ENCODE results near the gene B4GALNT4.
"Not testable (repeated sequence)": the region's sequence is repeated elsewhere in the genome, so short reads cannot be mapped to it uniquely, and the experiment has no call there.

B4GALNT4 gene

DNA sequence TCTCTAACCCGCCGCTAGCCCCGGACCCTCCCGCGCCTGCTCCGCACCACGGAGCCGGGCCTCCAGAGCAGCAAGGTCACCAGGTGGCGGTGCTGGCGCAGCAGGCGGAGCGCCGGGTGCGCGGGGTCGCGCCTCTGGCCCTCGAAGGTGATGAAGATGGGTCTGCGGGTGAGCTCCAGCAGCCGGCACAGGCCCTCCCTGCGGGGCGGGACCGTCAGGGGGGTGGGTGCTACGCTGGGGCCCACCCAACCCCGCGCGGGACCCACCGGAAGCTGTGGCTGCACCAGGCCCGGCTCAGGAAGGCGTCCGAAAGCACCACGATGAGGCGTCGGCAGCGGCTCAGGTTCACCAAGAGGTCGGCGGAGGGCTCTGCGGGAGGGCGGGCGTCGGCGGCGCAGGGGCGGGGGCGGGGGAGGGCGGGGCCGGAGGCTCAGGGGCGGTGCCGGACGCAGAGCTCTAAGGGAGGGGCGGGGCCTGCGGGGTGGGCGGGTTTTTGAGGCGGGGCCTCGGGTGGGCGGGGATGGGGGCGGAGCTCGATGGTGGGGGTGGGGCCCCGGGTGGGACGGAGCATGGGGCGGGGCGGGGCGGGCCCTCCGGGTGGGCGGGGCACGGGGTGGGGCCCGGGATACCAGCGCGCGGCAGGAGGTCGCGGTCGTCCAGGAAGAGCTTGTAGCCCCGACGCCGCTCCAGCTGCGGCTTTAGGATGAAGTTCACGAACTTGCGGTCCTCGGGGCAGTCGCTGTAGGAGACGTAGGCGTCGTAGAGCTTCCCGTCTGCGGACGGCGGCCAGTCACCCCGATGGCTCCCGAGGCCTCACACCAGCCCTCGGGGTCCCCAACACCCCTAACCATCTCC is 37.7 kb downstream of the B4GALNT4 start:
- ChIA-PET CTCF (interaction anchor here (0.6 to 1.8 kb wide), 6 partner anchors 10 to 48 kb away, joined by 3 to 9 read pairs (median 4); partner anchors contain the start of gene PTDSS2), POLR2A (ENCODE audit: low non-redundant PET) (no interaction called here)
- peak overlapping the region; percentile 79 for H3K27ac ChIP-seq
- TF ChIP-seq, protein P1, sequence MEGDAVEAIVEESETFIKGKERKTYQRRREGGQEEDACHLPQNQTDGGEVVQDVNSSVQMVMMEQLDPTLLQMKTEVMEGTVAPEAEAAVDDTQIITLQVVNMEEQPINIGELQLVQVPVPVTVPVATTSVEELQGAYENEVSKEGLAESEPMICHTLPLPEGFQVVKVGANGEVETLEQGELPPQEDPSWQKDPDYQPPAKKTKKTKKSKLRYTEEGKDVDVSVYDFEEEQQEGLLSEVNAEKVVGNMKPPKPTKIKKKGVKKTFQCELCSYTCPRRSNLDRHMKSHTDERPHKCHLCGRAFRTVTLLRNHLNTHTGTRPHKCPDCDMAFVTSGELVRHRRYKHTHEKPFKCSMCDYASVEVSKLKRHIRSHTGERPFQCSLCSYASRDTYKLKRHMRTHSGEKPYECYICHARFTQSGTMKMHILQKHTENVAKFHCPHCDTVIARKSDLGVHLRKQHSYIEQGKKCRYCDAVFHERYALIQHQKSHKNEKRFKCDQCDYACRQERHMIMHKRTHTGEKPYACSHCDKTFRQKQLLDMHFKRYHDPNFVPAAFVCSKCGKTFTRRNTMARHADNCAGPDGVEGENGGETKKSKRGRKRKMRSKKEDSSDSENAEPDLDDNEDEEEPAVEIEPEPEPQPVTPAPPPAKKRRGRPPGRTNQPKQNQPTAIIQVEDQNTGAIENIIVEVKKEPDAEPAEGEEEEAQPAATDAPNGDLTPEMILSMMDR (conservative IDR thresholded peaks at IDR 0.05; ENCODE audit: low read depth) = no peak
- peak; percentile 84 for DNase-seq (ENCODE audit: low spot score)

DNA sequence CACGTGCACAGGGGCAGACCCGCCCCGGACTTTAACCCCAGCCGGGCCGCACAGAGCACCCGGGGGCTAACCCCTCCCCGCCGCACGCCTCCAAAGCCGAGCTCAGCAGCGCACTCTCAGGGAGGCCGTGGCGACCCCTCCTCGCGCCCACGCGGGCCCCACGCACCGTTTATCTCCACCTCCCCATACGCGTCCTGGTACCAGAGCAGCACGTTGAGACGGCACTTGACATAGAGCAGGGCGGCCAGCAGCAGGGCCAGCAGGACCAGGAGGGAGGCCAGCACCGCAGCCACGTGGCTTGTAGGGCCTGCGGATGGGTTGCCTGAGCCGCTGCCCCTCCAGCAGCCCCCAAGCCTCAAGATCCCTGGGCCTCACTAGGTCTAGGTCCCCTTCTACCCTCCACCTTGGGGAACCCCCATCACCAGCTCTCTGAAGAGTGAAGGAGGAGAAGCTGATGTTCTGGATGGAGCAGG is 38.4 kb downstream of the B4GALNT4 start:
- POLR2A ChIA-PET (ENCODE audit: low non-redundant PET) = interaction anchor here (0.9 kb wide), 1 partner anchor 39 kb away, joined by 3 read pairs; no protein-coding TSS in a partner anchor
- TF ChIP-seq, protein P1 (conservative IDR thresholded peaks at IDR 0.05; ENCODE audit: low read depth) = no peak
- CTCF ChIA-PET = interaction anchor here (0.6 to 1.8 kb wide), 3 partner anchors 41 to 43 kb away, joined by 3 to 9 read pairs (median 4); no protein-coding TSS in a partner anchor
- H3K27ac ChIP-seq = peak overlapping the region; percentile 79
- no peak for DNase-seq (ENCODE audit: low spot score)

DNA sequence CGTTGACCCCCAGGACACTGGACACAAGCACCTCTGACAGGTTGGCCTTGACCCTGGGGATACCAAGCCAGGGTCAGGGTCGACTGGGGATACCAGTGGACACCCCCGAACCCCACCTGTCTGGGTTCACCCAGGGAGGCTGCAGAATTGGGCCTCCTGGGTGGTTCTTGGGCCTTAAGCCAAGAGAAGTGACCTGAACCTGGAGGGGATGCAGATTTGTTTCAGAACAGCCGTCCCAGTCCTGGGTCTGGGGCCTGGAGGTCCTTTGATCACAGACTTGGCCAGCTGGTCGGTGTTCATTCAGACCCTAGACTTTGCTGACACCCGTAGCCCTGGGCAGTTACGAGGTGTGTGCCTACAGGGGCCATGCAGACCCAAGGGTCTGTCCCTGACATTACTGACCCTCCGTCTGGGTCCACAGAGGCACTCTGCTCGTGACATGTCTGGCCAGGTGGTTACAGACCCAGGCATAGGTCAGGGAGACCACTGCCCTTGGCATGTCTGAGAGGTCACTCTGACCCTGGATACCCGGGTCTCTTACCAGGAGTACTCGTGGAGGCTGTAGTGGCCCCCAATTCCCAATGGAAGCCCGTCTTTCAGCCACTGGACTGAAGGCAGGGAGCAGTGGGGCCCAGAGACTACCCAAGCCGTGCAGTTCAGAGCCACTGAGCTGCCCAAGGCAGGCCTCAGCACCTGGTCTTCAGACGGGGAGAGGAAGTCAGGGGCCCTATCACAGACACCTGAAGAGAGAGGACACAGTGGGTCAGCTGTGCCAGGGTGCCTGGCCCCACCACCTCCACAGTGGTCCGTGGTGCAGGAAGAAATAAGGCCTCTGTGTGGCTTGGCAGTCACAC is 39.1 kb downstream of the B4GALNT4 start:
- TF ChIP-seq, protein P1 (conservative IDR thresholded peaks at IDR 0.05; ENCODE audit: low read depth) = no peak
- ChIA-PET CTCF (interaction anchor here (0.6 to 1.8 kb wide), 2 partner anchors 40 to 42 kb away, joined by 4 to 9 read pairs; no protein-coding TSS in a partner anchor), POLR2A (ENCODE audit: low non-redundant PET) (interaction anchor here (0.9 kb wide), 1 partner anchor 38 kb away, joined by 3 read pairs; no protein-coding TSS in a partner anchor)
- peak overlapping the region; percentile 79 for H3K27ac ChIP-seq
- DNase-seq (ENCODE audit: low spot score) = no peak

DNA sequence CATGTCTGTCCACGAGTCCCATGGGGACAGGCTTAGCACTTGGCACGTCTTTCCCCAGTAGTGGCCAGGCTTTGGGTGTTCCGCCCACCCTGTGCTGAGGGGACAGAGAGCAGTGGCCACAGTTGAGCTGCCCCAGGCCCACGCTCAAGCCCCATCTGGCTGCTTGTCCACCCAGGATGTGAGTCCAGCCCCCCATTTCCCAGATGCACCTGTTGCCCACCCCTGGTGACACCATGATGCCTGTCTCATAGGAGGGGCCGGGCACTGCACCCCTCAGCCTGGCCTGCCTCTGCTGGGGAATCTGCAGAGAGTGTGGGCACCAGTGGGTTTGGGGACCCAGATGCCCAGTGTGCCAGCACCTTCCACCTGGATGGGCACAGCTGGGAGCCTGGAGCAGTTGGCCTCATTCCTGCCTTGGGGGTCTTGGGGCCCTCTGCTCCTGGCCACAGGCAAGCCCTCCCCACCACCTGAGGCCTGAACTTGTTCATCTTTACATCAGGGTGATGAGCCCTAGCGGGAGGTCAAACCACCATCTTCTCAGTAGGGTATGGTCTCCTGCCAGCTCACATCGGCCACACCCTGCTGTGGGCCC is 39.8 kb downstream of the B4GALNT4 start:
- peak overlapping the region; percentile 79 for H3K27ac ChIP-seq
- ChIA-PET POLR2A (ENCODE audit: low non-redundant PET) (no interaction called here), CTCF (no interaction called here)
- TF ChIP-seq, protein P1 (conservative IDR thresholded peaks at IDR 0.05; ENCODE audit: low read depth) = no peak
- DNase-seq (ENCODE audit: low spot score) = no peak

DNA sequence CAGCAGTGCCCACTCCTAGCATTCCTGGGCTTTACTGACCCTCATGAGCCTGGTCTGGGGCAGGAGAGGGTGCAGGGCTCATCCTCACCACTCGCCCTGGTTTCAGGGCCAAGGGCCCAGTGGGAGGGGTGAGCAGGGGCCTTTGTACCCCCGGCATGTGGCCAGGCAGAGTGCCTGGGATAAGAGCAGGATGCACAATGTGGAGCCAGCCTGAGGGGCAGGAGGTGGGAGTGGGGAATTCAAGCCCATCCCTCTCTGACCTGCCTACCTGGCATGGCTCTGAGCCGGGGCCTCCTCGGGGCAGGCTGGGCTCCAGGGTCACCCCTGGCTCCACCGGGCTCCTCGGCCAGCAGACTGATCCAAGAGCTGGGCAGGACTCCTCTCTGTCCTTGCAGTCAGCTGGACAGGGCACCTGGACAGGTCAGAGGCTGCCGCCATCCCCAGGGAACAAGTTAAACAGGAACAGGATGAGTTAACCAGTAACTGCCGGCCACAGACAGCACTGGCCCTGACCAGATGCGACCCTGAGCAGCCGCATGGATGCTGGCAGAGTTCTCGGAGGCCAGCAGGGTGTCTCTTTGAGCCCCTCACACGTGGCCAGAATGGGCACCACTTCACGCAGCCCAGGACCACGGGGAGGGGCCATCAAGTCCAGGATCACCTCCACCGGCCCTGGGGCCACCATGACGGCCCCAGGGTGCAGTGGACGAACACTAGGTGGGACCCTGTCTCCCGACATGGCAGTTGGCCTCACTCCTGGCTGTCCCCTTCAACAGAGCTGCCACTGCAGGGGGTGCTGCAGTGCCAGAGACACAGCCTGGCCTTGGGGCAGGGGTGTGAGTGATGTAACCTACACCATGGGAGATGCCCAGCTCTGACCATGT is 40.5 kb downstream of the B4GALNT4 start:
- POLR2A ChIA-PET (ENCODE audit: low non-redundant PET) = interaction anchor here (0.7 kb wide), 1 partner anchor 18 kb away, joined by 3 read pairs; no protein-coding TSS in a partner anchor
- TF ChIP-seq, protein P1 (conservative IDR thresholded peaks at IDR 0.05; ENCODE audit: low read depth) = no peak
- DNase-seq (ENCODE audit: low spot score) = no peak
- H3K27ac ChIP-seq = peak overlapping the region; percentile 79
- CTCF ChIA-PET = interaction anchor here (1.1 kb wide), 2 partner anchors 30 to 38 kb away, joined by 3 to 5 read pairs; no protein-coding TSS in a partner anchor

DNA sequence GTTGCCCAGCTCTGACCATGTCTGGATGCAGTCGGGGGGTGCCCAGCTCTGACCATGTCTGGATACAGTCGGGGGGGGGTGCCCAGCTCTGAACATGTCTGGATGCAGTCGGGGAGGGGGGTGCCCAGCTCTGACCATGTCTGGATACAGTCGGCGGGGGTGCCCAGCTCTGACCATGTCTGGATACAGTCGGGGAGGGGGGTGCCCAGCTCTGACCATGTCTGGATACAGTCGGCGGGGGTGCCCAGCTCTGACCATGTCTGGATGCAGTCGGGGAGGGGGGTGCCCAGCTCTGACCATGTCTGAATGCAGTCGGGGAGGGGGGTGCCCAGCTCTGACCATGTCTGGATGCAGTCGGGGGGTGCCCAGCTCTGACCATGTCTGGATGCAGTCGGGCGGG is 41.4 kb downstream of the B4GALNT4 start:
- not testable (repeated sequence) for H3K27ac ChIP-seq; DNase-seq (ENCODE audit: low spot score)
- ChIA-PET CTCF (interaction anchor here (0.5 to 1.1 kb wide), 3 partner anchors 29 to 296 kb away, joined by 3 to 5 read pairs (median 3); no protein-coding TSS in a partner anchor), POLR2A (ENCODE audit: low non-redundant PET) (interaction anchor here (0.6 to 0.7 kb wide), 3 partner anchors 18 to 39 kb away, joined by 3 to 5 read pairs (median 4); no protein-coding TSS in a partner anchor)

DNA sequence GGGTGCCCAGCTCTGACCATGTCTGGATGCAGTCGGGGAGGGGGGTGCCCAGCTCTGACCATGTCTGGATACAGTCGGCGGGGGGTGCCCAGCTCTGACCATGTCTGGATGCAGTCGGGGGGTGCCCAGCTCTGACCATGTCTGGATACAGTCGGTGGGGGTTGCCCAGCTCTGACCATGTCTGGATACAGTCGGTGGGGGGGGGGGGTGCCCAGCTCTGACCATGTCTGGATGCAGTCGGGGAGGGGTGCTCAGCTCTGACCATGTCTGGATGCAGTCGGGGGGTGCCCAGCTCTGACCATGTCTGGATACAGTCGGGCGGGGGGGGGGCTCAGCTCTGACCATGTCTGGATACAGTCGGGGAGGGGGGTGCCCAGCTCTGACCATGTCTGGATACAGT is 42.2 kb downstream of the B4GALNT4 start:
- ChIA-PET POLR2A (ENCODE audit: low non-redundant PET) (interaction anchor here (0.6 kb wide), 2 partner anchors 37 to 38 kb away, joined by 4 to 5 read pairs; no protein-coding TSS in a partner anchor), CTCF (interaction anchor here (0.5 kb wide), 1 partner anchor 296 kb away, joined by 3 read pairs; no protein-coding TSS in a partner anchor)
- H3K27ac ChIP-seq; DNase-seq (ENCODE audit: low spot score): not testable (repeated sequence)

Measured in RWPE1 (cell line).